ENCODE results near the gene SPTBN1.

GRCh38 chr2:54614819-54615218 lies 158.7 kb downstream of the SPTBN1 start:
- TF ChIP-seq CTCF (conservative IDR thresholded peaks at IDR 0.05) (no peak), EZH2 (IDR thresholded peaks at IDR 0.05; ENCODE audit: low read depth) (no peak)

Measured in PC-9 (cell line).